ENCODE data around the gene TIMM29. TPM values are rescaled to one million over a fixed set of nuclear protein-coding genes. Genes with fewer than 3 reads are reported as not detected.
A peak's percentile ranks its signal among the peaks of the same experiment; 100 is the strongest.

TIMM29 gene
- total RNA-seq, 1 experiment from 2014 or later = 30.4 TPM

- no peak for TF ChIP-seq CTCF (IDR thresholded peaks at IDR 0.05; ENCODE audit: insufficient read depth in 1 of 2, low read depth in 1 of 2, low read length in 1 of 2, severe bottlenecking in 1 of 2, unreplicated experiment in 1 of 2)
- CTCF ChIA-PET = interaction anchor here (0.6 to 1.5 kb wide), 4 partner anchors 20 to 90 kb away, joined by 3 to 5 read pairs (median 4); no protein-coding TSS in a partner anchor
These were observed 32.7 kb downstream of the TIMM29 start for GRCh38 chr19:10961073-10961860.

GRCh38 chr19:10962863-10963262 is 34.3 kb downstream of the TIMM29 start:
- H3K4me3 ChIP-seq (ENCODE audit: low read depth, low read length) = no peak overlapping the region

More at GRCh38 chr19:10961073-10961860, 32.7 kb downstream of the TIMM29 start:
- Mint-ChIP-seq H3K4me1 (ENCODE audit: low read depth, unreplicated experiment) (peaks cover 12% of the 10 kb centered on the region), H3K27ac (ENCODE audit: unreplicated experiment) (peak overlapping the region; percentile 81), H3K9me3 (ENCODE audit: unreplicated experiment) (no peaks in the 10 kb centered on the region), H3K27me3 (ENCODE audit: insufficient read depth, unreplicated experiment) (no peaks in the 10 kb centered on the region), H3K4me3 (ENCODE audit: unreplicated experiment) (peak overlapping the region; percentile 83), H3K36me3 (ENCODE audit: insufficient read depth, unreplicated experiment) (peaks cover 16% of the 10 kb centered on the region)
- POLR2A ChIA-PET = interaction anchor here (0.6 to 1.1 kb wide), 3 partner anchors 19 to 126 kb away, joined by 3 to 4 read pairs (median 3); partner anchors contain the start of gene TMED1
- no peaks in the 10 kb centered on the region; the same call in 1 of the 2 replicates for H3K36me3 ChIP-seq (ENCODE audit: control insufficient read depth, insufficient read depth, low read length)
- DNase-seq = peak in 1 of 2 experiments; percentile 39
- intact Hi-C loops (cut with micrococcal nuclease; ENCODE audit: unreplicated experiment) = loop anchor here (2.0 kb wide), 1 partner anchor 22 kb away; no protein-coding TSS in a partner anchor
- H3K9me3 ChIP-seq = no peaks in the 10 kb centered on the region
- BruUV-seq (replicated peaks) = no TSS peak
- H3K27me3 ChIP-seq (replicated peaks; ENCODE audit: control insufficient read depth, insufficient read depth, low read length) = no peaks in the 10 kb centered on the region
- H3K4me3 ChIP-seq (ENCODE audit: low read depth, low read length) = peak overlapping the region; percentile 96
- peaks cover 9% of the 10 kb centered on the region; the same call in 1 of the 2 replicates for H3K4me1 ChIP-seq

More at GRCh38 chr19:10962863-10963262, 34.3 kb downstream of the TIMM29 start:
- no peak overlapping the region for H3K27ac Mint-ChIP-seq (ENCODE audit: unreplicated experiment)
- ChIA-PET CTCF (no interaction called here), POLR2A (no interaction called here)
- H3K9me3 Mint-ChIP-seq (ENCODE audit: unreplicated experiment) = no peaks in the 10 kb centered on the region
- H3K27me3 Mint-ChIP-seq (ENCODE audit: insufficient read depth, unreplicated experiment) = no peaks in the 10 kb centered on the region
- no TSS peak for BruUV-seq (replicated peaks)
- peaks cover 12% of the 10 kb centered on the region for H3K4me1 Mint-ChIP-seq (ENCODE audit: low read depth, unreplicated experiment)
- no peak for TF ChIP-seq CTCF (IDR thresholded peaks at IDR 0.05; ENCODE audit: insufficient read depth in 1 of 2, low read depth in 1 of 2, low read length in 1 of 2, severe bottlenecking in 1 of 2, unreplicated experiment in 1 of 2)
- DNase-seq = no peak
- Histone ChIP-seq H3K4me1 (peaks cover 9% of the 10 kb centered on the region; the same call in 1 of the 2 replicates), H3K36me3 (ENCODE audit: control insufficient read depth, insufficient read depth, low read length) (no peaks in the 10 kb centered on the region; the same call in 1 of the 2 replicates), H3K27me3 (replicated peaks; ENCODE audit: control insufficient read depth, insufficient read depth, low read length) (no peaks in the 10 kb centered on the region), H3K9me3 (no peaks in the 10 kb centered on the region)
- intact Hi-C loops (cut with micrococcal nuclease; ENCODE audit: unreplicated experiment) = no loop called here
- peak overlapping the region; percentile 83 for H3K4me3 Mint-ChIP-seq (ENCODE audit: unreplicated experiment)
- H3K36me3 Mint-ChIP-seq (ENCODE audit: insufficient read depth, unreplicated experiment) = peaks cover 16% of the 10 kb centered on the region
